K562 (cell line): ENCODE results near the gene GEMIN5. TPM values are rescaled to one million over a fixed set of nuclear protein-coding genes. Genes with fewer than 3 reads are reported as not detected.

Experiments used
- BRD4 ChIP-seq: fragments of 200-600 bp; sonication (generic); IDR thresholded peaks from 2 replicates; pipeline ENCODE4 v1.6.1; 2017; ENCODE audit warnings: inconsistent platforms
- HMGN3 ChIP-seq: IDR thresholded peaks from 2 replicates; pipeline ENCODE4 v1.6.1; 2011; ENCODE audit warnings: borderline replicate concordance, low read depth, mild to moderate bottlenecking, mixed read lengths, low read length; ENCODE audit not compliant: insufficient read length; ENCODE audit errors: extremely low read depth
- HSF4 ChIP-seq: fragments of 250-450 bp; sonication (Bioruptor Pico); IDR thresholded peaks from 2 replicates; pipeline ENCODE4 v2.1.2; 2022; ENCODE audit warnings: mild to moderate bottlenecking, moderate library complexity, borderline replicate concordance
- KAT7 ChIP-seq: sonication (generic); formaldehyde crosslinking; IDR thresholded peaks from 2 replicates; pipeline ENCODE4 v1.8.0; 2022; ENCODE audit warnings: missing genetic modification reagents, mild to moderate bottlenecking, borderline replicate concordance
- NR3C1 ChIP-seq: sonication (generic); formaldehyde crosslinking; IDR thresholded peaks from 2 replicates; pipeline ENCODE4 v1.8.1; 2022; ENCODE audit warnings: missing genetic modification reagents
- POLR2AphosphoS5 ChIP-seq: IDR thresholded peaks from 2 replicates; pipeline ENCODE4 v1.6.1; 2011; ENCODE audit warnings: mild to moderate bottlenecking, low read depth, low read length, moderate library complexity; ENCODE audit not compliant: control insufficient read depth, insufficient read depth
- RBBP5 ChIP-seq: fragments of 200-600 bp; sonication (generic); IDR thresholded peaks from 2 replicates; pipeline ENCODE4 v1.6.1; 2012; ENCODE audit warnings: borderline replicate concordance, mild to moderate bottlenecking, low read length, control low read depth, inconsistent platforms; ENCODE audit not compliant: insufficient read depth, poor library complexity, severe bottlenecking
- RFX1 ChIP-seq: fragments of 450-650 bp; IDR thresholded peaks from 2 replicates; pipeline ENCODE4 v1.6.1; 2016; ENCODE audit warnings: mild to moderate bottlenecking, moderate library complexity
- SAFB ChIP-seq: fragments of 200-400 bp; formaldehyde crosslinking; IDR thresholded peaks from 2 replicates; pipeline ENCODE4 v1.6.1; 2017; ENCODE audit warnings: low read depth, low read length, borderline replicate concordance
- SMAD1 ChIP-seq: fragments of 150-350 bp; IDR thresholded peaks from 2 replicates; pipeline ENCODE4 v1.6.1; 2014; ENCODE audit warnings: low read length, low read depth; ENCODE audit not compliant: partially characterized antibody
- SMARCE1 ChIP-seq: fragments of 450-650 bp; IDR thresholded peaks from 2 replicates; pipeline ENCODE4 v1.7.1; 2016; ENCODE audit warnings: mild to moderate bottlenecking
- ZNF354B ChIP-seq: fragments of 250-450 bp; sonication (Bioruptor Pico); IDR thresholded peaks from 2 replicates; pipeline ENCODE4 v1.4.0; 2020
- polyA plus RNA-seq, 8 experiments: library from polyadenylated mRNA; depleted of rRNA in 4 of 8; stranded (reverse) in 5 of 8; unstranded in 3 of 8; fragments of >200 nt; fragmentation: Nextera tagmentation in 2 of 8; fragmentation: Illumina TruSeq in 1 of 8; extraction: Ambion mirVana in 2 of 8; extraction: Trizol in 1 of 8; gene quantifications; 2 replicates each; pipeline versions ENCODE4 v1.2.1 to v1.2.3, GENCODE V29; 2011 to 2014; ENCODE audit warnings: inconsistent platforms in 1 of 8, missing spikeins in 1 of 8
- total RNA-seq, 7 experiments: library from RNA; depleted of rRNA in 6 of 7; stranded (reverse); fragments of >200 nt in 6 of 7; fragmentation: Illumina TruSeq in 2 of 7; extraction: Trizol in 2 of 7; gene quantifications; 2 replicates each; pipeline versions ENCODE4 v1.2.1 to v1.2.3, GENCODE V29; 2011 to 2021; ENCODE audit warnings: low replicate concordance in 1 of 7
- TF ChIP-seq, protein P1 (sequence below): fragments of 450-650 bp; IDR thresholded peaks from 2 replicates; pipeline ENCODE4 v1.6.1; 2016; ENCODE audit warnings: mild to moderate bottlenecking, moderate library complexity
- TF ChIP-seq, protein P2 (sequence below): IDR thresholded peaks from 2 replicates; pipeline ENCODE4 v1.6.1; 2012; ENCODE audit warnings: low read depth, low read length, improper control_type of control experiment, borderline replicate concordance
- TF ChIP-seq, protein P3 (sequence below): fragments of 450-650 bp; IDR thresholded peaks from 2 replicates; pipeline ENCODE4 v1.6.1; 2016

The GEMIN5 gene
- total and polyA plus RNA-seq, 9 of the 15 experiments (the other 6 are each of a cell fraction or from before 2014, with no cell fraction given) = 10.3 to 48.2 (median 34.7) TPM

DNA sequence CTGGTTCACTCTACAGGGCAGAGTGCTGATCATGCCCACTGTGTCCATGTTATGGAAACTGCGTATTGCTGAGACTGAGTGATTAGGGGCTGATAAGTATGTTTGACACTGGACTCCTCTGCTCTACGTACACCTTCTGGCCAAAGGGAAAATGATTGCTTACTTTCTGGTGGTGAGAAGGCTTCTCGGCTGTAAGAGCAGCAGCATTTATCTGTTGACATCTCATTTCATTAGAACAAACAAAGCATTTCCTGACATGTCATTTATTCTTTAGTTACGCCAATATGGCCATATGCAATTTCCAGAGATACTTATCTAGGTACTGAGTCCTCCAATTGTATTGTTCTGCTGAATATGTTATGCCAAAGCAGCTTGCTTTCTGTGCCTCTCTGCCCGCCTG is 93.2 kb downstream of the GEMIN5 start (continued):
- TF ChIP-seq, protein P1, sequence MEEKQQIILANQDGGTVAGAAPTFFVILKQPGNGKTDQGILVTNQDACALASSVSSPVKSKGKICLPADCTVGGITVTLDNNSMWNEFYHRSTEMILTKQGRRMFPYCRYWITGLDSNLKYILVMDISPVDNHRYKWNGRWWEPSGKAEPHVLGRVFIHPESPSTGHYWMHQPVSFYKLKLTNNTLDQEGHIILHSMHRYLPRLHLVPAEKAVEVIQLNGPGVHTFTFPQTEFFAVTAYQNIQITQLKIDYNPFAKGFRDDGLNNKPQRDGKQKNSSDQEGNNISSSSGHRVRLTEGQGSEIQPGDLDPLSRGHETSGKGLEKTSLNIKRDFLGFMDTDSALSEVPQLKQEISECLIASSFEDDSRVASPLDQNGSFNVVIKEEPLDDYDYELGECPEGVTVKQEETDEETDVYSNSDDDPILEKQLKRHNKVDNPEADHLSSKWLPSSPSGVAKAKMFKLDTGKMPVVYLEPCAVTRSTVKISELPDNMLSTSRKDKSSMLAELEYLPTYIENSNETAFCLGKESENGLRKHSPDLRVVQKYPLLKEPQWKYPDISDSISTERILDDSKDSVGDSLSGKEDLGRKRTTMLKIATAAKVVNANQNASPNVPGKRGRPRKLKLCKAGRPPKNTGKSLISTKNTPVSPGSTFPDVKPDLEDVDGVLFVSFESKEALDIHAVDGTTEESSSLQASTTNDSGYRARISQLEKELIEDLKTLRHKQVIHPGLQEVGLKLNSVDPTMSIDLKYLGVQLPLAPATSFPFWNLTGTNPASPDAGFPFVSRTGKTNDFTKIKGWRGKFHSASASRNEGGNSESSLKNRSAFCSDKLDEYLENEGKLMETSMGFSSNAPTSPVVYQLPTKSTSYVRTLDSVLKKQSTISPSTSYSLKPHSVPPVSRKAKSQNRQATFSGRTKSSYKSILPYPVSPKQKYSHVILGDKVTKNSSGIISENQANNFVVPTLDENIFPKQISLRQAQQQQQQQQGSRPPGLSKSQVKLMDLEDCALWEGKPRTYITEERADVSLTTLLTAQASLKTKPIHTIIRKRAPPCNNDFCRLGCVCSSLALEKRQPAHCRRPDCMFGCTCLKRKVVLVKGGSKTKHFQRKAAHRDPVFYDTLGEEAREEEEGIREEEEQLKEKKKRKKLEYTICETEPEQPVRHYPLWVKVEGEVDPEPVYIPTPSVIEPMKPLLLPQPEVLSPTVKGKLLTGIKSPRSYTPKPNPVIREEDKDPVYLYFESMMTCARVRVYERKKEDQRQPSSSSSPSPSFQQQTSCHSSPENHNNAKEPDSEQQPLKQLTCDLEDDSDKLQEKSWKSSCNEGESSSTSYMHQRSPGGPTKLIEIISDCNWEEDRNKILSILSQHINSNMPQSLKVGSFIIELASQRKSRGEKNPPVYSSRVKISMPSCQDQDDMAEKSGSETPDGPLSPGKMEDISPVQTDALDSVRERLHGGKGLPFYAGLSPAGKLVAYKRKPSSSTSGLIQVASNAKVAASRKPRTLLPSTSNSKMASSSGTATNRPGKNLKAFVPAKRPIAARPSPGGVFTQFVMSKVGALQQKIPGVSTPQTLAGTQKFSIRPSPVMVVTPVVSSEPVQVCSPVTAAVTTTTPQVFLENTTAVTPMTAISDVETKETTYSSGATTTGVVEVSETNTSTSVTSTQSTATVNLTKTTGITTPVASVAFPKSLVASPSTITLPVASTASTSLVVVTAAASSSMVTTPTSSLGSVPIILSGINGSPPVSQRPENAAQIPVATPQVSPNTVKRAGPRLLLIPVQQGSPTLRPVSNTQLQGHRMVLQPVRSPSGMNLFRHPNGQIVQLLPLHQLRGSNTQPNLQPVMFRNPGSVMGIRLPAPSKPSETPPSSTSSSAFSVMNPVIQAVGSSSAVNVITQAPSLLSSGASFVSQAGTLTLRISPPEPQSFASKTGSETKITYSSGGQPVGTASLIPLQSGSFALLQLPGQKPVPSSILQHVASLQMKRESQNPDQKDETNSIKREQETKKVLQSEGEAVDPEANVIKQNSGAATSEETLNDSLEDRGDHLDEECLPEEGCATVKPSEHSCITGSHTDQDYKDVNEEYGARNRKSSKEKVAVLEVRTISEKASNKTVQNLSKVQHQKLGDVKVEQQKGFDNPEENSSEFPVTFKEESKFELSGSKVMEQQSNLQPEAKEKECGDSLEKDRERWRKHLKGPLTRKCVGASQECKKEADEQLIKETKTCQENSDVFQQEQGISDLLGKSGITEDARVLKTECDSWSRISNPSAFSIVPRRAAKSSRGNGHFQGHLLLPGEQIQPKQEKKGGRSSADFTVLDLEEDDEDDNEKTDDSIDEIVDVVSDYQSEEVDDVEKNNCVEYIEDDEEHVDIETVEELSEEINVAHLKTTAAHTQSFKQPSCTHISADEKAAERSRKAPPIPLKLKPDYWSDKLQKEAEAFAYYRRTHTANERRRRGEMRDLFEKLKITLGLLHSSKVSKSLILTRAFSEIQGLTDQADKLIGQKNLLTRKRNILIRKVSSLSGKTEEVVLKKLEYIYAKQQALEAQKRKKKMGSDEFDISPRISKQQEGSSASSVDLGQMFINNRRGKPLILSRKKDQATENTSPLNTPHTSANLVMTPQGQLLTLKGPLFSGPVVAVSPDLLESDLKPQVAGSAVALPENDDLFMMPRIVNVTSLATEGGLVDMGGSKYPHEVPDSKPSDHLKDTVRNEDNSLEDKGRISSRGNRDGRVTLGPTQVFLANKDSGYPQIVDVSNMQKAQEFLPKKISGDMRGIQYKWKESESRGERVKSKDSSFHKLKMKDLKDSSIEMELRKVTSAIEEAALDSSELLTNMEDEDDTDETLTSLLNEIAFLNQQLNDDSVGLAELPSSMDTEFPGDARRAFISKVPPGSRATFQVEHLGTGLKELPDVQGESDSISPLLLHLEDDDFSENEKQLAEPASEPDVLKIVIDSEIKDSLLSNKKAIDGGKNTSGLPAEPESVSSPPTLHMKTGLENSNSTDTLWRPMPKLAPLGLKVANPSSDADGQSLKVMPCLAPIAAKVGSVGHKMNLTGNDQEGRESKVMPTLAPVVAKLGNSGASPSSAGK = no peak
- TF ChIP-seq ZNF354B (no peak), BRD4 (no peak), SAFB (no peak), HMGN3 (no peak), NR3C1 (CRISPR knock-in tag) (no peak), RBBP5 (peak; percentile 31), POLR2AphosphoS5 (no peak), KAT7 (CRISPR knock-in tag) (no peak), SMAD1 (no peak), SMARCE1 (no peak), RFX1 (no peak), HSF4 (CRISPR knock-in tag) (no peak)
- TF ChIP-seq, protein P2, sequence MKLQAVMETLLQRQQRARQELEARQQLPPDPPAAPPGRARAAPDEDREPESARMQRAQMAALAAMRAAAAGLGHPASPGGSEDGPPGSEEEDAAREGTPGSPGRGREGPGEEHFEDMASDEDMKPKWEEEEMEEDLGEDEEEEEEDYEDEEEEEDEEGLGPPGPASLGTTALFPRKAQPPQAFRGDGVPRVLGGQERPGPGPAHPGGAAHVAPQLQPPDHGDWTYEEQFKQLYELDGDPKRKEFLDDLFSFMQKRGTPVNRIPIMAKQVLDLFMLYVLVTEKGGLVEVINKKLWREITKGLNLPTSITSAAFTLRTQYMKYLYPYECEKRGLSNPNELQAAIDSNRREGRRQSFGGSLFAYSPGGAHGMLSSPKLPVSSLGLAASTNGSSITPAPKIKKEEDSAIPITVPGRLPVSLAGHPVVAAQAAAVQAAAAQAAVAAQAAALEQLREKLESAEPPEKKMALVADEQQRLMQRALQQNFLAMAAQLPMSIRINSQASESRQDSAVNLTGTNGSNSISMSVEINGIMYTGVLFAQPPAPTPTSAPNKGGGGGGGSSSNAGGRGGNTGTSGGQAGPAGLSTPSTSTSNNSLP = no peak
- TF ChIP-seq, protein P3, sequence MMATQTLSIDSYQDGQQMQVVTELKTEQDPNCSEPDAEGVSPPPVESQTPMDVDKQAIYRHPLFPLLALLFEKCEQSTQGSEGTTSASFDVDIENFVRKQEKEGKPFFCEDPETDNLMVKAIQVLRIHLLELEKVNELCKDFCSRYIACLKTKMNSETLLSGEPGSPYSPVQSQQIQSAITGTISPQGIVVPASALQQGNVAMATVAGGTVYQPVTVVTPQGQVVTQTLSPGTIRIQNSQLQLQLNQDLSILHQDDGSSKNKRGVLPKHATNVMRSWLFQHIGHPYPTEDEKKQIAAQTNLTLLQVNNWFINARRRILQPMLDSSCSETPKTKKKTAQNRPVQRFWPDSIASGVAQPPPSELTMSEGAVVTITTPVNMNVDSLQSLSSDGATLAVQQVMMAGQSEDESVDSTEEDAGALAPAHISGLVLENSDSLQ = peak; percentile 61
